ENCODE results near the gene GAL3ST3. TPM values are rescaled to one million over a fixed set of nuclear protein-coding genes. Genes with fewer than 3 reads are reported as not detected.

GAL3ST3 gene
- total and polyA plus RNA-seq, 2 donors (not counting 1 experiment from before 2014, with no cell fraction given): not detected

DNA sequence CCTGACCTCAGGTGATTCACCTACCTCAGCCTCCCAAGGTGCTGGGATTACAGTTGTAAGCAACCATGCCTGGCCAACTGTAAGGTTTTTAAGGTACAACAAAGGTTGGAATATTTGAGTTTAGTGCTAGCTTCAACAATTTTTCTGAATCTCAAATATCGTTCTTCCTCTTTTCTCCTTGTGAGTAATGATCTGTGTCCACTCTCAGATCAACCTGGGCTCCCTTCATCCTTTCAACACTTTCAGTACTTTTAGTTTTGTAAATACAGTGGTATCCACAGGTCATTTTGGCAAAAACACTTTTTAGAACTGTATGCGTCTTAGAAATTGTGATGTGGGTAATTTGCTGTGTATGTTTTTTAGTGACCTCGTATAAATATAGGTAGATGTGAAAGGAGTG, 29.0 kb upstream of the GAL3ST3 start:
- TF ChIP-seq EZH2 (IDR thresholded peaks at IDR 0.05; ENCODE audit: borderline replicate concordance, insufficient read depth, low read depth, low read length, poor library complexity, severe bottlenecking): no peak
- TF ChIP-seq, protein P1, sequence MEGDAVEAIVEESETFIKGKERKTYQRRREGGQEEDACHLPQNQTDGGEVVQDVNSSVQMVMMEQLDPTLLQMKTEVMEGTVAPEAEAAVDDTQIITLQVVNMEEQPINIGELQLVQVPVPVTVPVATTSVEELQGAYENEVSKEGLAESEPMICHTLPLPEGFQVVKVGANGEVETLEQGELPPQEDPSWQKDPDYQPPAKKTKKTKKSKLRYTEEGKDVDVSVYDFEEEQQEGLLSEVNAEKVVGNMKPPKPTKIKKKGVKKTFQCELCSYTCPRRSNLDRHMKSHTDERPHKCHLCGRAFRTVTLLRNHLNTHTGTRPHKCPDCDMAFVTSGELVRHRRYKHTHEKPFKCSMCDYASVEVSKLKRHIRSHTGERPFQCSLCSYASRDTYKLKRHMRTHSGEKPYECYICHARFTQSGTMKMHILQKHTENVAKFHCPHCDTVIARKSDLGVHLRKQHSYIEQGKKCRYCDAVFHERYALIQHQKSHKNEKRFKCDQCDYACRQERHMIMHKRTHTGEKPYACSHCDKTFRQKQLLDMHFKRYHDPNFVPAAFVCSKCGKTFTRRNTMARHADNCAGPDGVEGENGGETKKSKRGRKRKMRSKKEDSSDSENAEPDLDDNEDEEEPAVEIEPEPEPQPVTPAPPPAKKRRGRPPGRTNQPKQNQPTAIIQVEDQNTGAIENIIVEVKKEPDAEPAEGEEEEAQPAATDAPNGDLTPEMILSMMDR (IDR thresholded peaks at IDR 0.05): no peak
- Histone ChIP-seq H3K27ac (ENCODE audit: low read length in 2 of 2) (peak overlapping the region; percentile 45 to 93), H3K4me3 (ENCODE audit: control extremely low read depth in 1 of 5, extremely low read depth in 1 of 5, insufficient read depth in 1 of 5, low read depth in 2 of 5, low read length in 4 of 5) (peak overlapping the region in 1 of 5 experiments; percentile 1), H2AFZ (ENCODE audit: insufficient read depth, low read depth, low read length, poor library complexity, severe bottlenecking) (no peak overlapping the region), H3K36me3 (replicated peaks in 1 of 2; ENCODE audit: control extremely low read depth in 1 of 2, control insufficient read depth in 1 of 2, extremely low read depth in 1 of 2, insufficient read depth in 2 of 2, low read length in 1 of 2) (peaks cover 1 to 26% of the 10 kb centered on the region in 2 experiments), H3K79me2 (ENCODE audit: control insufficient read depth, insufficient read depth, low read length) (peaks cover 92% of the 10 kb centered on the region), H3K9me3 (ENCODE audit: control extremely low read depth in 1 of 3, control insufficient read depth in 2 of 3, insufficient read depth in 1 of 3, low read length in 2 of 3) (no peaks in the 10 kb centered on the region), H3K4me2 (replicated peaks; ENCODE audit: low read depth, low read length, poor library complexity, severe bottlenecking) (peak overlapping the region; percentile 48), H3K4me1 (ENCODE audit: control insufficient read depth in 2 of 2, insufficient read depth in 2 of 2, low read length in 2 of 2) (peaks cover 69 to 78% of the 10 kb centered on the region in 2 donors), H3K9ac (ENCODE audit: low read length) (peak overlapping the region; percentile 25), H4K20me1 (ENCODE audit: control insufficient read depth, insufficient read depth, low read length, poor library complexity, severe bottlenecking) (peaks cover 7% of the 10 kb centered on the region), H3K27me3 (replicated peaks in 1 of 4; ENCODE audit: control extremely low read depth in 1 of 4, control insufficient read depth in 3 of 4, insufficient read depth in 4 of 4, low read length in 3 of 4) (no peaks in the 10 kb centered on the region)
- Mint-ChIP-seq H3K9me3 (ENCODE audit: insufficient read depth) (no peaks in the 10 kb centered on the region), H3K27me3 (no peaks in the 10 kb centered on the region), H3K4me1 (peaks cover 82% of the 10 kb centered on the region), H3K4me3 (peak overlapping the region; percentile 79), H3K27ac (peak overlapping the region; percentile 96)
- ChIA-PET POLR2A (interaction anchor here (2.3 kb wide), 1 partner anchor 33 kb away, joined by 6 read pairs; no protein-coding TSS in a partner anchor), CTCF (interaction anchor here (0.7 to 6.6 kb wide), 4 partner anchors 9 to 209 kb away, joined by 3 to 98 read pairs (median 4); partner anchors contain the start of gene PACS1)
- peak; percentile 66 for DNase-seq
- peak; percentile 11 for ATAC-seq (ENCODE audit: low read depth)
- intact Hi-C loops (cut with micrococcal nuclease): no loop called here
- WGBS (ENCODE audit: insufficient coverage): no CpG with 5 or more reads among the region's 3 CpGs

DNA sequence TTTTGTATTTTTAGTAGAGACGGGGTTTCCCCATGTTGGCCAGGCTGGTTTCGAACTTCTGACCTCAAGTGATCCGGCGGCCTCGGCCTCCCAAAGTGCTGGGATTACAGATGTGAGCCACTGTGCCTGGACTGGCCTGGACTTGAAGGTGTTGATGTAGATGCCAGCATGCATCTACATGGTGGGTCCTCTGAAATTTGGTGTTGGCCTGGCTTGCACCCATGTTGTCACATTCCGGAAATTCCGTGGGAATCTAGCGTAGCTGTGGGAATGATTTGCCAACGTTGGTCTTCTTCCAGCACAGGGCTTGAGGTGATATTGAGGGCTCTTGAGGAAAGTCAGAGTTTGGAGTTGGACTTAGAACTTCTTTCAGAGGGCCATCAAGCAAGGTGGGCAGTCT, 27.6 kb upstream of the GAL3ST3 start:
- no peak overlapping the region for H3K9ac ChIP-seq (ENCODE audit: low read length)
- no peaks in the 10 kb centered on the region for H3K27me3 Mint-ChIP-seq
- peak overlapping the region; percentile 48 for H3K4me2 ChIP-seq (replicated peaks; ENCODE audit: low read depth, low read length, poor library complexity, severe bottlenecking)
- 95% methylated on average over 9 of the region's 9 CpGs for WGBS (ENCODE audit: insufficient coverage)
- no peak for DNase-seq
- no peak for TF ChIP-seq EZH2 (IDR thresholded peaks at IDR 0.05; ENCODE audit: borderline replicate concordance, insufficient read depth, low read depth, low read length, poor library complexity, severe bottlenecking)
- TF ChIP-seq, protein P1 (IDR thresholded peaks at IDR 0.05): no peak
- peaks cover 84% of the 10 kb centered on the region for H3K4me1 Mint-ChIP-seq
- ATAC-seq (ENCODE audit: low read depth): no peak
- H3K27ac ChIP-seq (ENCODE audit: low read length in 2 of 2): peak overlapping the region; percentile 45 to 93
- no peaks in the 10 kb centered on the region for H3K27me3 ChIP-seq (replicated peaks in 1 of 4; ENCODE audit: control extremely low read depth in 1 of 4, control insufficient read depth in 3 of 4, insufficient read depth in 4 of 4, low read length in 3 of 4)
- H3K4me1 ChIP-seq (ENCODE audit: control insufficient read depth in 2 of 2, insufficient read depth in 2 of 2, low read length in 2 of 2): peaks cover 69 to 79% of the 10 kb centered on the region in 2 donors
- H3K9me3 ChIP-seq (ENCODE audit: control extremely low read depth in 1 of 3, control insufficient read depth in 2 of 3, insufficient read depth in 1 of 3, low read length in 2 of 3): no peaks in the 10 kb centered on the region
- no peaks in the 10 kb centered on the region for H3K9me3 Mint-ChIP-seq (ENCODE audit: insufficient read depth)
- peaks cover 19% of the 10 kb centered on the region for H4K20me1 ChIP-seq (ENCODE audit: control insufficient read depth, insufficient read depth, low read length, poor library complexity, severe bottlenecking)
- no peak overlapping the region for H3K4me3 ChIP-seq (ENCODE audit: control extremely low read depth in 1 of 5, extremely low read depth in 1 of 5, insufficient read depth in 1 of 5, low read depth in 2 of 5, low read length in 4 of 5)
- H3K79me2 ChIP-seq (ENCODE audit: control insufficient read depth, insufficient read depth, low read length): peaks cover 95% of the 10 kb centered on the region
- intact Hi-C loops (cut with micrococcal nuclease): no loop called here
- H3K4me3 Mint-ChIP-seq: no peak overlapping the region
- POLR2A ChIA-PET: interaction anchor here (0.6 to 2.3 kb wide), 4 partner anchors 8 to 50 kb away, joined by 3 to 8 read pairs (median 5); no protein-coding TSS in a partner anchor
- CTCF ChIA-PET: interaction anchor here (1.2 to 6.6 kb wide), 2 partner anchors 7 to 57 kb away, joined by 4 to 98 read pairs; partner anchors contain the start of gene PACS1
- H2AFZ ChIP-seq (ENCODE audit: insufficient read depth, low read depth, low read length, poor library complexity, severe bottlenecking): no peak overlapping the region
- peak overlapping the region; percentile 96 for H3K27ac Mint-ChIP-seq
- peaks cover 1 to 31% of the 10 kb centered on the region in 2 experiments for H3K36me3 ChIP-seq (replicated peaks in 1 of 2; ENCODE audit: control extremely low read depth in 1 of 2, control insufficient read depth in 1 of 2, extremely low read depth in 1 of 2, insufficient read depth in 2 of 2, low read length in 1 of 2)
